Osteocyte (in vitro differentiated cells): ENCODE measurements around the gene LONRF2. TPM values are rescaled to one million over a fixed set of nuclear protein-coding genes. Genes with fewer than 3 reads are reported as not detected.

ENCODE experiments used
- DNase-seq: peaks from one replicate; pipeline ENCODE4 v3.0.0; 2021; ENCODE audit warnings: mixed read lengths; ENCODE audit not compliant: unreplicated experiment; ENCODE audit errors: extremely low spot score
- H3K27ac Mint-ChIP-seq: one replicate; pipeline ENCODE4 v1.8.0; 2021; ENCODE audit warnings: mild to moderate bottlenecking, mixed read lengths; ENCODE audit not compliant: unreplicated experiment
- H3K27me3 Mint-ChIP-seq: one replicate; pipeline ENCODE4 v1.8.0; 2021; ENCODE audit warnings: mixed read lengths; ENCODE audit not compliant: unreplicated experiment
- H3K36me3 Mint-ChIP-seq: one replicate; pipeline ENCODE4 v1.8.0; 2021; ENCODE audit warnings: mixed read lengths; ENCODE audit not compliant: unreplicated experiment
- H3K4me1 Mint-ChIP-seq: one replicate; pipeline ENCODE4 v1.8.0; 2021; ENCODE audit warnings: mixed read lengths; ENCODE audit not compliant: unreplicated experiment
- H3K4me3 Mint-ChIP-seq: one replicate; pipeline ENCODE4 v1.8.0; 2021; ENCODE audit warnings: mild to moderate bottlenecking, moderate library complexity, mixed read lengths; ENCODE audit not compliant: unreplicated experiment
- H3K9me3 Mint-ChIP-seq: one replicate; pipeline ENCODE4 v1.8.0; 2021; ENCODE audit warnings: mixed read lengths; ENCODE audit not compliant: unreplicated experiment
- CTCF ChIP-seq: fragments of 200-600 bp; sonication (generic); IDR thresholded peaks from 2 replicates; pipeline ENCODE4 v1.5.0; 2021; ENCODE audit warnings: antibody characterized with exemption, mild to moderate bottlenecking, moderate library complexity
- total RNA-seq: library from RNA; stranded (reverse); gene quantifications from 2 replicates; pipeline ENCODE4 v1.2.1, GENCODE V29; 2021

The LONRF2 gene
- total RNA-seq, 1 donor from 2014 or later: 0.32 TPM

- peaks cover 63% of the 10 kb centered on the region for H3K27me3 Mint-ChIP-seq
- H3K4me3 Mint-ChIP-seq: no peak overlapping the region
- DNase-seq: no peak
- TF ChIP-seq CTCF: no peak
- H3K36me3 Mint-ChIP-seq: no peaks in the 10 kb centered on the region
- no peak overlapping the region for H3K27ac Mint-ChIP-seq
- H3K9me3 Mint-ChIP-seq: no peaks in the 10 kb centered on the region
- H3K4me1 Mint-ChIP-seq: no peaks in the 10 kb centered on the region
Observed at GRCh38 chr2:100286318-100286717, 36.0 kb downstream of the LONRF2 start.

DNA sequence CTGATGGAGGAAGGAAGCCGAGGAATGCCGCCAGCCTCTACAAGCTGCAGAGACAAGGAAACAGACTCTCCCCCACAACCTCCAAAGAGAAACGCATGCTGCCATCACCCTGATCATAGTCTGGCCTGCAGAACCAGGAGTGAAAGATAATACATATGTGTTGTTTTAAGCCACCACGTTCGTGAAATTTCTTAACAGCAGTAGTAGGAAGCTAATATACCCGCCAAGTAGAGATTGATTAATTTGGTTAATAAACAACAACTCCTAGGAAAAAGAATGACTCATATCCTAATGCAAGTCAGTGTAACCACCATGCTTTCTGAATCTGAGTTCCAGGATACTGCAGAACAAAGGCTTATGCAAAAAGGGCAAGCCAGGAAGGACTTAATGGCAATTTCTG, 36.6 kb downstream of the LONRF2 start:
- no peak overlapping the region for H3K27ac Mint-ChIP-seq
- H3K9me3 Mint-ChIP-seq: no peaks in the 10 kb centered on the region
- H3K4me1 Mint-ChIP-seq: no peaks in the 10 kb centered on the region
- DNase-seq: no peak
- H3K27me3 Mint-ChIP-seq: peaks cover 69% of the 10 kb centered on the region
- TF ChIP-seq CTCF: no peak
- H3K4me3 Mint-ChIP-seq: no peak overlapping the region
- no peaks in the 10 kb centered on the region for H3K36me3 Mint-ChIP-seq

- H3K4me1 Mint-ChIP-seq: no peaks in the 10 kb centered on the region
- no peak overlapping the region for H3K27ac Mint-ChIP-seq
- no peak for TF ChIP-seq CTCF
- no peaks in the 10 kb centered on the region for H3K36me3 Mint-ChIP-seq
- no peaks in the 10 kb centered on the region for H3K9me3 Mint-ChIP-seq
- no peak overlapping the region for H3K4me3 Mint-ChIP-seq
- no peak for DNase-seq
- peaks cover 75% of the 10 kb centered on the region for H3K27me3 Mint-ChIP-seq
Observed at GRCh38 chr2:100285011-100285410, 37.3 kb downstream of the LONRF2 start.

DNA sequence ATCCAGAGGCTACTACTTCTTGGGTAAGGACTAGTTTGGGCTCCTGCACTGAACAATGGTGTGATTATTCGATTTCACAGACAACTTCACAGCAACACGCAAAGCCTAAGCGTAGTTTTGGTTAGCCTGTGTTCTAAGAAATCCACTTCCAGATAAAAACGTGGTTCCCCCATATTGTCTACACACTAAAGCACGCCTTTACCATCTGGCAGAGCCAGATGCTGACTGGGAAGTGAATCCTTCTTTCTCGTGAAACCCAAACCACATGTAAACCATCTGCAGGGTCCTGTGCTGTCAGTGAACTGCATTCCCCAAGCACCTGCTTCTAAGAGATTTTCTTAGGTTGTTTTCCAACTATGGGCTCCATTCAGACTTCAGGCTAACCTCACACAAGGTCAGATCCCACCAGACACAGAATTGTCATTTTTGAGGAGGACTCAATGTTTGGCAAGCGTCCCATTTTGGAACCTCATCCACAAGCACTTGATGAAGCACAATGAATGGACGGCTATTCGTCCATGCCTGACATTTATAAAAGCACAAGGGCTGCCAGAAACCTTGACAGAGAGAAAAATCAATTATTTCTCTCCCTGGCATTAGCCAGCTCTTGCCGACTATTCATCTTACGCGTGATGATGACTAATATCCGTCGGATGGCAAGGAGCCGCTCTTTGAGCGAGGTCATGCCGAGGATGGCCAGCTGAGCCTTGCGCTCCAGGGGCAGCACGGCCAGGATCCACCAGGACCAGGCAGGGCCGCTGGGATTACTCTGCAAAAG, 38.4 kb downstream of the LONRF2 start:
- no peak overlapping the region for H3K4me3 Mint-ChIP-seq
- DNase-seq: no peak
- peaks cover 85% of the 10 kb centered on the region for H3K27me3 Mint-ChIP-seq
- H3K36me3 Mint-ChIP-seq: no peaks in the 10 kb centered on the region
- no peak overlapping the region for H3K27ac Mint-ChIP-seq
- TF ChIP-seq CTCF: no peak
- no peaks in the 10 kb centered on the region for H3K9me3 Mint-ChIP-seq
- no peaks in the 10 kb centered on the region for H3K4me1 Mint-ChIP-seq

DNA sequence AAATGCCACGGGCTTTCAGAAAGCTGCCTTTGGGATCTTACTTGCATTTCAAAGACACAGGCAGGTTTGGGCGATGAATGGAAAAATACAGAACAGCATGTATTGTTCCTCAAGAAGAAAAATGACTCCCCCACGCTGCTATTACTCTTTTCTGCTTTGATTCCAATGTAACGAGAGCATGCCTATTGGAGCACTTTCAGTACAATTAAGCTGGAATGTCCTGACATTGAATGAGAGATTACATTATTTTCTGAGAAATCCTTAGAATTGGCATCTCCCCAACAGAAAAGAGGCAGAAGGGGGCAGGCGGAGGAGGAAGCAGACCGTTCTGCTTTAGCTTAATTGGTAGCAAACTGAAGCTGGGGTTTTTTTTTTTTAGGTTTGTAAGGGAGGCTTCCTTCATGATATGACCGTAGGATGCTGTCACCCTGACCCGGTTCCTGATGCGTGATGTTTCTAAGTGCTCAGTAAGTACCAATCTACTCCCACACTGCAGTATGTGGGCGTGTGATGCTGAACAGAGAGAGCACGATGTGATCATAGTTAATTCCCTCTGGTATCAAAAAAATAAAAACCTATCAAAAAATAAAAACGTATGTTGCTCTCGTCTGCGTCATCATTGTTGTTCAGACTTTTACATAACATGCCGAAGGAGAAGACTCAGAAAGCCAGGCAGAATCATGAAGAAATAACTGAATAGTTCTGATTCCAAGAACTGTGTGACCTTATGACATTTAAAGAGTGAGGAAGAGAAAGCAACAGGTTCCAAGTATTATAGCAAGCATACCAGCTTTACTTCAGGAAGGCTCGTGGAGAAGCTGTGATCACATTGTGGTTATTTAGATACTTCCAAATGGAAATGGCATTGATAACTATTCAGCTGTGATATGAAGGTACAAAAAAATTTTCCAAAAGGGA, 40.5 kb downstream of the LONRF2 start:
- Mint-ChIP-seq H3K27ac (no peak overlapping the region), H3K9me3 (no peaks in the 10 kb centered on the region), H3K27me3 (peaks cover 89% of the 10 kb centered on the region), H3K4me1 (no peaks in the 10 kb centered on the region), H3K4me3 (no peak overlapping the region), H3K36me3 (no peaks in the 10 kb centered on the region)
- DNase-seq: no peak
- TF ChIP-seq CTCF: no peak
